GM18951 (cell line): ENCODE data around the gene NACA2.

ENCODE experiments used
- POLR2A ChIP-seq: IDR thresholded peaks from 4 replicates; pipeline ENCODE4 v1.6.1; 2011; ENCODE audit warnings: mild to moderate bottlenecking; ENCODE audit not compliant: insufficient read length, insufficient read depth; ENCODE audit errors: extremely low read depth
- in situ Hi-C: fragments of 300-500 bp; cut with MboI; formaldehyde crosslinking; loops from one replicate; pipeline ENCODE4 v1.12.0; 2022; ENCODE audit warnings: low sequenced_read_pairs, mixed read lengths, inconsistent platforms; ENCODE audit not compliant: unreplicated experiment

The NACA2 gene

DNA sequence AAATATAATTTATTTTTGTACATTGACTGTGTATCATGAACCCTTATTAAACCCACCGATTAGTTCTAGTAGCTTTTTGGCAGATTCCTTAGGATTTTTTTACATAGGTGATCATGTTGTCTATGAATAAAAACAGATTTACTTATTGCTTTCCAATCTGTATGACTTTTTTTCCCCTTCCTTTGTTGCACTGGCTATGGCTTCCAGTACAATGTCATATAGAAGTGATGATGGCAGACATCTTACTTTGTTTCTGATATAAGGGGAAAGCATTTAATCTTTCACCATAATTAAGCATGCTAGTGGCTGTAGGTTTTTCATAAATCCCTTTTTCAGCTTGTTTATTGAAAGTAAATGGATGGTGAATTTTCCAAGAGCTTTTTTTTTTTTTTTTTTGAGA is 28.9 kb upstream of the NACA2 start:
- in situ Hi-C loops = no loop called here
- TF ChIP-seq POLR2A = no peak

- in situ Hi-C loops = no loop called here
- TF ChIP-seq POLR2A = no peak
Observed at GRCh38 chr17:61619493-61619892, 28.5 kb upstream of the NACA2 start.

DNA sequence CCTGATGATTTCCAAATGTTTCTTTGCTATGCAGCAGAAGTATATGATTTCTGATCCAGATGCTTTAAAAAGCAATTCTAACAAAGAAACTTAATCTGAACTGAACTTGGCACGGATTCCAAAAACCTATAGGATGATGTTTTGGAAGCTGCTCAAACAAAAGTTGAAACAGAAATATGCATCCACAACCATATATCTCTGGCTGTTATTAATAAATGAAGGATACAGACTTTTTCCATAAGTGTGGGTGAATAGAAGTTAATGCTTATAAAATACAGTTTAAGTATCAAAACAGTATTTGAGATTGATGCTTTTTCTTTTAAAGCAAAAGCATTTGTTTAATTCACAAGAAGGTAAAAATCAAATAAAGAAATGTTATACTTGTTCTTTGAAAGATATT is 27.9 kb upstream of the NACA2 start:
- TF ChIP-seq POLR2A = no peak
- in situ Hi-C loops = no loop called here

GRCh38 chr17:61617330-61617729 is 26.3 kb upstream of the NACA2 start:
- no peak for TF ChIP-seq POLR2A
- in situ Hi-C loops = no loop called here

- TF ChIP-seq POLR2A = no peak
- in situ Hi-C loops = no loop called here
Observed at GRCh38 chr17:61616783-61617182, 25.8 kb upstream of the NACA2 start.

DNA sequence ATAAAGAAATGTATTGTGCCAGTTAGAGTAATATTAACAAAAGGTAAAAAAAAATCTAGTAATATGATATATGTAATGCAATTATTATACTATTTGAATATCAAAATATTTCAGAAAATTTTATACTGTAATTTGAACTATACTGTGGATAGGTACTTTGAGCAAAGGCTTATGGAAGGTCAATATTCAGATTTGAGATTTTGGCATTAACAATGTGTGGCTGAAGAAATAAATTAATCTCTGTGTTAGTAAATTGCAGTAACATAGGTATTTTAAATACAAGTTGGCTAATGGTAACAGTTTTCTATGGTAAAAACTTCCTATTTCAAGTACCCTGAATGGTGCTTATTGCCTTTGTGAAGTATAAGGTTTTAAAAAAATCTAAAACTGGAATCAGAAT is 23.2 kb upstream of the NACA2 start:
- no peak for TF ChIP-seq POLR2A
- in situ Hi-C loops = no loop called here

DNA sequence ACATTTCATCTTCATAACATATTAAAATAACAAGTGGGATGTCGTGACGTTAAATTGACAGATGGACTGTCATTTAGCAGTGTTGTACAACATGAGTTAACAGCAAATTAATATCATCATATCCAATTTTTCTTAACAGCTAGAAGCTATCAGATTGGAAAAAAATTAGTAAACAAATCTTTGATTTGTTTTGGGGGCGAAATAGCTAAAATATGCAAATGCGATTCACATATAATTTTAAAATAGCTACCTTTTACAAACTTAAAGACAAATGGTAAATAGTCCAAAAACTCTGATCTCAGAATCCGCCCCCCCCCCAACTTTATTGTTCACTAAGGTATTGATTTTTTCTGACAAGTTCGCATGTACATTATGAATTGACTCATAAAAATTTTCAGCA is 20.3 kb upstream of the NACA2 start:
- in situ Hi-C loops = no loop called here
- no peak for TF ChIP-seq POLR2A

DNA sequence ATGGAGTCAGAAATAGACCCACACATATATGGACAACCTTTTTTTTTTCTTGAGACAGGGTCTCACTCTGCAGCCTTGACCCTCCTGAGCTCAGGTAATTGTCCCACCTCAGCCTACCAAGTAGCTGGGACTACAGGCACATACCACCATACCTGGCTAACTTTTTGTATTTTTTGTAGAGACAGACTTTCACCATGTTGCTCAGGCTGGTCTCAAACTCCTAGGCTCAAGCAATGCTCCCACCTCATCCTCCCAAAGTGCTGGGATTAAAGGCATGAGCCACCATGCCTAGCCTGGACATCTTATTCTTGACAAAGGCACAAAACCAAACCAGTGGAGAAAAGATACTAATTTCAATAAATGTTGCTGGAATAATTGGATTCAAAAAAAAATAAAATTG is 14.7 kb upstream of the NACA2 start:
- in situ Hi-C loops = no loop called here
- TF ChIP-seq POLR2A = no peak

- in situ Hi-C loops = no loop called here
- no peak for TF ChIP-seq POLR2A
Observed at GRCh38 chr17:61601297-61601696, 10.3 kb upstream of the NACA2 start.

DNA sequence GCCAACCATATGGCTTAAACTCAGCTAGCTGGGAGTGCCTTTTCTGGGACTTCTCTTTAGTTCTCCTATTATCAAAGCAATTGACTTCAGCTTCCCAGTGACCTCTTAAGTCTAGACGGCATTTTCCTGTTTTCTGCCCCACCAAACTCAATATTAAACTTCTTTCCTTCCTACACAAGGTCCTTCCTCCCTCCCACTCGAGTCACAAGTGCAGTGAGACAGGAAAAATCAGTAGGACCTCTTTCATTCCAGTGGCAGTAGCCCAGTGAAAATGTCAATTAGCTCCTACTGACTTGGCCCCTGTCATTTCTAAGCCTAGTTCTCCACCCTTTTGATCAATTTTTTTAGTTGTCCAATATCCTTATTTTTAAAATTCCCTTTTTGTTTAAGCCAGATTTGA is 9.6 kb upstream of the NACA2 start:
- in situ Hi-C loops = no loop called here
- TF ChIP-seq POLR2A = no peak

GRCh38 chr17:61599608-61600007 is 8.6 kb upstream of the NACA2 start:
- in situ Hi-C loops = no loop called here
- no peak for TF ChIP-seq POLR2A

DNA sequence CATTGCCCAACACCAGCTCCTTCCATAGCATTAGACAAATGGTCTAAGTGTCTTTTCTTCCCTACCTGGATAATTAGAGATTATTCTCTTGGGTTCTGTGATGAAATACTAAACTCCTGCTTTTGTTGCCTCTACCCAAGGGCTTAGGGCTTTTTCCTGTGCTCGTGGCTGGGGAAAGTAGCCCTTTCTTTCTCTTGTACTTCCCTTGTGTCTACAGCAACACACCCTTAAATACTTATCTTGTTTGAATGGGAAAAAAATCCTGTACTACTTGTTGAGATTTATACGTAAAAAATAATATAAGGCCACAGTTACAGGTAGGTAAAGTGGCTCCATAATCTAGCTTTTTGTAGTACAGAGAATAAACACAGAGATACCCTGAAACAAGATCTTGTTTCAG is 7.0 kb upstream of the NACA2 start:
- in situ Hi-C loops = no loop called here
- no peak for TF ChIP-seq POLR2A

GRCh38 chr17:61597607-61598006 is 6.6 kb upstream of the NACA2 start:
- in situ Hi-C loops = no loop called here
- TF ChIP-seq POLR2A = no peak

GRCh38 chr17:61595418-61596186 is 4.6 kb upstream of the NACA2 start:
- in situ Hi-C loops = no loop called here

GRCh38 chr17:61594294-61594825 is 3.3 kb upstream of the NACA2 start:
- TF ChIP-seq POLR2A = no peak
- in situ Hi-C loops = no loop called here

More at GRCh38 chr17:61595418-61596186, 4.6 kb upstream of the NACA2 start:
- TF ChIP-seq POLR2A = no peak

GRCh38 chr17:61593426-61593825 is 2.4 kb upstream of the NACA2 start:
- no peak for TF ChIP-seq POLR2A
- in situ Hi-C loops = no loop called here
